HAP-1 (cell line): Measurements from ENCODE around the gene KAZN.

Experiments used
- DNase-seq, 2 experiments: peaks; one replicate each; pipeline ENCODE4 v3.0.0-alpha.2; 2016 to 2020; ENCODE audit warnings: low spot score in 2 of 2
- H3K27me3 ChIP-seq: fragments of 250-450 bp; sonication (Bioruptor Pico); 2 replicates; pipeline ENCODE4 v1.5.1; 2020; ENCODE audit warnings: low read depth, mild to moderate bottlenecking, moderate library complexity
- H3K36me3 ChIP-seq: fragments of 250-450 bp; sonication (Bioruptor Pico); replicated peaks from 2 replicates; pipeline ENCODE4 v1.5.1; 2020; ENCODE audit warnings: mild to moderate bottlenecking
- H3K4me1 ChIP-seq: fragments of 250-450 bp; sonication (Bioruptor Pico); 2 replicates; pipeline ENCODE4 v1.5.1; 2020; ENCODE audit warnings: mild to moderate bottlenecking
- H3K4me3 ChIP-seq: fragments of 250-450 bp; sonication (Bioruptor Pico); 2 replicates; pipeline ENCODE4 v1.5.1; 2020; ENCODE audit warnings: mild to moderate bottlenecking, moderate library complexity
- H3K9me3 ChIP-seq: fragments of 250-450 bp; sonication (Bioruptor Pico); 2 replicates; pipeline ENCODE4 v1.5.1; 2020; ENCODE audit warnings: mild to moderate bottlenecking, moderate library complexity
- in situ Hi-C: fragments of 300-500 bp; cut with MboI; formaldehyde crosslinking; loops from 3 replicates; pipeline ENCODE4 v1.14.3; 2020; ENCODE audit warnings: low sequenced_read_pairs, inconsistent platforms, mixed read lengths

KAZN gene

GRCh38 chr1:14745789-14746188 lies 147.3 kb downstream of the KAZN start:
- Histone ChIP-seq H3K36me3 (no peaks in the 10 kb centered on the region), H3K4me3 (no peak overlapping the region), H3K4me1 (no peaks in the 10 kb centered on the region; the same call in 1 of the 2 replicates), H3K9me3 (no peaks in the 10 kb centered on the region), H3K27me3 (no peaks in the 10 kb centered on the region)
- no peak for DNase-seq
- in situ Hi-C loops, result no loop called here

GRCh38 chr1:14746393-14746792 lies 147.9 kb downstream of the KAZN start:
- Histone ChIP-seq H3K4me1 (no peaks in the 10 kb centered on the region; the same call in 1 of the 2 replicates), H3K9me3 (no peaks in the 10 kb centered on the region), H3K27me3 (no peaks in the 10 kb centered on the region), H3K36me3 (no peaks in the 10 kb centered on the region), H3K4me3 (no peak overlapping the region)
- DNase-seq, result no peak
- in situ Hi-C loops, result no loop called here

GRCh38 chr1:14748151-14748550 lies 149.7 kb downstream of the KAZN start:
- Histone ChIP-seq H3K27me3 (no peaks in the 10 kb centered on the region), H3K4me1 (no peaks in the 10 kb centered on the region), H3K4me3 (no peak overlapping the region), H3K36me3 (no peaks in the 10 kb centered on the region), H3K9me3 (no peaks in the 10 kb centered on the region)
- DNase-seq, result no peak
- in situ Hi-C loops, result no loop called here

- Histone ChIP-seq H3K4me1 (no peaks in the 10 kb centered on the region), H3K27me3 (no peaks in the 10 kb centered on the region), H3K9me3 (no peaks in the 10 kb centered on the region), H3K4me3 (no peak overlapping the region), H3K36me3 (no peaks in the 10 kb centered on the region)
- DNase-seq, result no peak
- in situ Hi-C loops, result no loop called here
Measured at GRCh38 chr1:14748977-14749376, 150.5 kb downstream of the KAZN start.

GRCh38 chr1:14750490-14750889 lies 152.0 kb downstream of the KAZN start:
- in situ Hi-C loops, result no loop called here
- H3K9me3 ChIP-seq, result no peaks in the 10 kb centered on the region

GRCh38 chr1:14755518-14756252 lies 157.2 kb downstream of the KAZN start:
- no peaks in the 10 kb centered on the region for H3K27me3 ChIP-seq
- in situ Hi-C loops, result no loop called here

More at GRCh38 chr1:14750490-14750889, 152.0 kb downstream of the KAZN start:
- H3K4me1 ChIP-seq, result no peaks in the 10 kb centered on the region
- no peaks in the 10 kb centered on the region for H3K36me3 ChIP-seq
- no peaks in the 10 kb centered on the region for H3K27me3 ChIP-seq
- H3K4me3 ChIP-seq, result no peak overlapping the region
- no peak for DNase-seq

GRCh38 chr1:14756589-14757285 lies 158.3 kb downstream of the KAZN start:
- in situ Hi-C loops, result no loop called here
- Histone ChIP-seq H3K27me3 (no peaks in the 10 kb centered on the region), H3K9me3 (no peaks in the 10 kb centered on the region), H3K36me3 (no peaks in the 10 kb centered on the region), H3K4me1 (no peaks in the 10 kb centered on the region), H3K4me3 (no peak overlapping the region)
- no peak for DNase-seq

More at GRCh38 chr1:14755518-14756252, 157.2 kb downstream of the KAZN start:
- Histone ChIP-seq H3K9me3 (no peaks in the 10 kb centered on the region), H3K4me1 (no peaks in the 10 kb centered on the region), H3K36me3 (no peaks in the 10 kb centered on the region), H3K4me3 (no peak overlapping the region)
- no peak for DNase-seq

- Histone ChIP-seq H3K36me3 (no peaks in the 10 kb centered on the region), H3K4me3 (no peak overlapping the region), H3K4me1 (no peaks in the 10 kb centered on the region), H3K9me3 (no peaks in the 10 kb centered on the region), H3K27me3 (no peaks in the 10 kb centered on the region)
- DNase-seq, result no peak
- in situ Hi-C loops, result no loop called here
Measured at GRCh38 chr1:14757286-14757625, 158.8 kb downstream of the KAZN start.

- DNase-seq, result no peak
- H3K36me3 ChIP-seq, result no peaks in the 10 kb centered on the region
- no peaks in the 10 kb centered on the region for H3K27me3 ChIP-seq
- in situ Hi-C loops, result no loop called here
- no peak overlapping the region for H3K4me3 ChIP-seq
- H3K9me3 ChIP-seq, result no peaks in the 10 kb centered on the region
- no peaks in the 10 kb centered on the region for H3K4me1 ChIP-seq
Measured at GRCh38 chr1:14759042-14759818, 160.7 kb downstream of the KAZN start.

GRCh38 chr1:14759843-14760242 lies 161.4 kb downstream of the KAZN start:
- H3K4me1 ChIP-seq, result no peaks in the 10 kb centered on the region

GRCh38 chr1:14760780-14761179 lies 162.3 kb downstream of the KAZN start:
- Histone ChIP-seq H3K36me3 (no peaks in the 10 kb centered on the region), H3K9me3 (no peaks in the 10 kb centered on the region), H3K4me3 (no peak overlapping the region), H3K27me3 (no peaks in the 10 kb centered on the region), H3K4me1 (no peaks in the 10 kb centered on the region)
- DNase-seq, result no peak
- in situ Hi-C loops, result no loop called here

More at GRCh38 chr1:14759843-14760242, 161.4 kb downstream of the KAZN start:
- in situ Hi-C loops, result no loop called here
- no peak for DNase-seq
- Histone ChIP-seq H3K9me3 (no peaks in the 10 kb centered on the region), H3K36me3 (no peaks in the 10 kb centered on the region), H3K27me3 (no peaks in the 10 kb centered on the region), H3K4me3 (no peak overlapping the region)

- DNase-seq, result no peak
- in situ Hi-C loops, result no loop called here
- Histone ChIP-seq H3K36me3 (no peaks in the 10 kb centered on the region), H3K9me3 (no peaks in the 10 kb centered on the region), H3K4me1 (no peaks in the 10 kb centered on the region), H3K4me3 (no peak overlapping the region), H3K27me3 (no peaks in the 10 kb centered on the region)
Measured at GRCh38 chr1:14761291-14762153, 163.0 kb downstream of the KAZN start.

- H3K9me3 ChIP-seq, result no peaks in the 10 kb centered on the region
- no peak overlapping the region for H3K4me3 ChIP-seq
- H3K4me1 ChIP-seq, result no peaks in the 10 kb centered on the region
- no peak for DNase-seq
- no peaks in the 10 kb centered on the region for H3K27me3 ChIP-seq
- in situ Hi-C loops, result no loop called here
- no peaks in the 10 kb centered on the region for H3K36me3 ChIP-seq
Measured at GRCh38 chr1:14763977-14764376, 165.5 kb downstream of the KAZN start.
